Omental fat pad (tissue), 4 donors: Measurements from ENCODE around the gene RRM2. TPM values are rescaled to one million over a fixed set of nuclear protein-coding genes. Genes with fewer than 3 reads are reported as not detected.
A peak's percentile ranks its signal among the peaks of the same experiment; 100 is the strongest.

Experiments
- ATAC-seq: fragments of 150-250 bp; one replicate; pipeline ENCODE4 v1.9.1; 2016; ENCODE audit warnings: mild to moderate bottlenecking, moderate library complexity; ENCODE audit not compliant: low FRiP score
- DNase-seq: peaks from one replicate; pipeline ENCODE4 v3.0.0-alpha.2; 2019; ENCODE audit warnings: low spot score
- CTCF ChIP-seq, 3 donors: fragments of 450-650 bp; IDR thresholded peaks; one replicate each; pipeline ENCODE4 v1.5.1; 2016 to 2017; ENCODE audit warnings: antibody characterized with exemption in 3 of 3, mild to moderate bottlenecking in 3 of 3, moderate library complexity in 2 of 3
- total RNA-seq, 4 donors: library from RNA; depleted of rRNA; stranded (reverse); fragments of >200 nt; gene quantifications; one replicate each; pipeline ENCODE4 v1.1.0, GENCODE V29; 2016

Gene RRM2
- total RNA-seq, 4 donors from 2014 or later = 0.46 to 9.8 (median 1.5) TPM

- DNase-seq = no peak
- ATAC-seq = no peak
- no peak for TF ChIP-seq CTCF (IDR thresholded peaks at IDR 0.05)
These were observed 38.8 kb downstream of the RRM2 start for GRCh38 chr2:10161206-10161931.

GRCh38 chr2:10161961-10162441 lies 39.5 kb downstream of the RRM2 start:
- DNase-seq (no peak), ATAC-seq (peak; percentile 91)
- no peak for TF ChIP-seq CTCF (IDR thresholded peaks at IDR 0.05)

- no peak for TF ChIP-seq CTCF (IDR thresholded peaks at IDR 0.05)
- ATAC-seq (no peak), DNase-seq (no peak)
These were observed 40.3 kb downstream of the RRM2 start for GRCh38 chr2:10162586-10163497.

GRCh38 chr2:10163498-10164486 lies 41.3 kb downstream of the RRM2 start:
- DNase-seq = no peak
- ATAC-seq = no peak
- TF ChIP-seq CTCF (IDR thresholded peaks at IDR 0.05) = no peak

GRCh38 chr2:10164601-10165000 lies 42.1 kb downstream of the RRM2 start:
- no peak for ATAC-seq

More at GRCh38 chr2:10164601-10165000, 42.1 kb downstream of the RRM2 start:
- TF ChIP-seq CTCF (IDR thresholded peaks at IDR 0.05) = no peak
- DNase-seq = no peak
